Measurements from ENCODE around the gene PNLIP.

The PNLIP gene

DNA sequence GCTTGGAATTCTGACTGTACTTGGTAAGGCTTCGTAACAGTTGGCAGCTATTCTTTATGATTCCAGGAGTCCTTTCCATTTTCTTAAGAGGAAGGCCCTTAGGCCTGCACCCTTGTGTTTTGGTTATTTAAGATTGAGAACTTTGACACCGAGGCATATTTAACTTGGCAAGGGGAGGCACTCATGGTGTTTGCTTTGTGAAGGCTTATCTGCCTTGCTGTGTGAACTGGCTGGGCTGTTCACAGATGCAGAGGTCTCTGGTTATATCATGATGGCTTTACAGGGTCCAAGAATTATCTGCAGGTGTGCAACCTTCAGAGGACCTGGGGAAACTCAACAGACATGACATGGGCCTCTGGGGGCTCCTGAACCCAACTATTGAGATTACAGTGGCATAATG lies 44.2 kb downstream of the PNLIP start:
- no peaks in the 10 kb centered on the region for H3K36me3 ChIP-seq (ENCODE audit: insufficient read depth, low read length)
- H3K9me2 ChIP-seq (replicated peaks; ENCODE audit: low read depth, low read length) = no peaks in the 10 kb centered on the region
- H3K79me2 ChIP-seq (ENCODE audit: insufficient read depth, low read length) = no peaks in the 10 kb centered on the region
- no peak overlapping the region for H3K4me2 ChIP-seq (ENCODE audit: low read depth, low read length, poor library complexity, severe bottlenecking)
- H3K4me1 ChIP-seq (ENCODE audit: insufficient read depth, low read length, poor library complexity, severe bottlenecking) = no peaks in the 10 kb centered on the region
- H3K27me3 ChIP-seq (ENCODE audit: insufficient read depth, low read length, poor library complexity, severe bottlenecking) = no peaks in the 10 kb centered on the region
- no peak overlapping the region for H3K9ac ChIP-seq (ENCODE audit: low read depth, low read length, poor library complexity, severe bottlenecking)
- TF ChIP-seq EZH2phosphoT487 (IDR thresholded peaks at IDR 0.05; ENCODE audit: borderline replicate concordance) = no peak
- no peak for TF ChIP-seq CTCF (conservative IDR thresholded peaks at IDR 0.05; ENCODE audit: low read length)
- H3K9me3 ChIP-seq (ENCODE audit: insufficient read depth, low read depth, low read length) = no peaks in the 10 kb centered on the region
- no peaks in the 10 kb centered on the region for H3F3A ChIP-seq (ENCODE audit: low read depth)
- no peak overlapping the region for H2AFZ ChIP-seq (ENCODE audit: low read length)
- no peak overlapping the region for H3K4me3 ChIP-seq (ENCODE audit: low read length, poor library complexity, severe bottlenecking)
- H4K20me1 ChIP-seq (ENCODE audit: insufficient read depth, low read length, poor library complexity, severe bottlenecking) = no peaks in the 10 kb centered on the region

DNA sequence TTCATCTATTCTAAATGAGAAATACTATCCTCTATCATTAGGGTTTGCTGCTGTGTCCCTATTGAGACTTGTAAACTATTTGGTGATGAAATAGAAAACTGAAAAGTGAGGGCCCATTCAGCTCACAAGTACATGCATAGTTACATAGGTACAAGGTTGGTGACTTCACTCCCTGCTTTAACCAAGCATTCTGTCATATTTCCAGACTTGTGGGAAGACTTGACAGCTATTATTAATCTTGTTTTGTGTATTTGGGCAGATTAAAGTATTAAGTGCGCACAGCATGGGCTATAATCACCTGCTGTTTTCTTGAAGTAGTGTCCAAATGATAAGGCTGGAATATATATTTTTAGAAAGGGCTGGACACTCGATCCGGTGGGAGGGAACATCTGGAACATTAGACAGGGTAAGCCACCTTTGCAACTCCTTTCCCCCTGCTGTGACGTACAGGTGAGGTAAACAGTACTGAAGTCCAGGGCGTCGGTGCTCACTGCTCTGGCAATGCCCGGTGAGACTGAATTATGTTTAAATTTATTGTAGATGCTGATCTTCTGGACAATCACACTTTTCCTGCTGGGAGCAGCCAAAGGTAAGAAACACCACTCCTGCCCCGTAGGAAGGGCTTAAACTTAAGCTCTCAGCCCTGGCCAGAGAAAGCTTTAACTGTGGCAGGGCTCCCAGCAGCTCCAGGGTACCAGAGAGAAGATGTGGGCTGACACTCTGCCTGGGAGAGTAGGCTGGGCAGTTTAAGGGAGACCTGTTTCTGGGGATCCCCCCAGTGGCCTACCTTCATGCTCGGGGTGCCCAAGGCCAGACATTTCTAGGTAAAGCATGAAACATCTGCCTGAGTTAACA lies 45.1 kb downstream of the PNLIP start, which contains the start of gene PNLIPRP1:
Gene PNLIPRP1, plus strand, starts transcription at position 370 of the 855 bp plus-strand sequence. Its CDS starts 171 bp downstream, at position 541.
- Histone ChIP-seq H3K36me3 (ENCODE audit: insufficient read depth, low read length) (no peaks in the 10 kb centered on the region), H3K4me2 (ENCODE audit: low read depth, low read length, poor library complexity, severe bottlenecking) (no peak within 1 kb of the TSS), H3K9me2 (replicated peaks; ENCODE audit: low read depth, low read length) (no peaks in the 10 kb centered on the region), H2AFZ (ENCODE audit: low read length) (no peak within 1 kb of the TSS), H3K4me3 (ENCODE audit: low read length, poor library complexity, severe bottlenecking) (no peak within 1 kb of the TSS), H3F3A (ENCODE audit: low read depth) (no peaks in the 10 kb centered on the region), H3K9ac (ENCODE audit: low read depth, low read length, poor library complexity, severe bottlenecking) (no peak within 1 kb of the TSS), H3K9me3 (ENCODE audit: insufficient read depth, low read depth, low read length) (no peaks in the 10 kb centered on the region), H3K79me2 (ENCODE audit: insufficient read depth, low read length) (no peaks in the 10 kb centered on the region), H4K20me1 (ENCODE audit: insufficient read depth, low read length, poor library complexity, severe bottlenecking) (no peaks in the 10 kb centered on the region), H3K27me3 (ENCODE audit: insufficient read depth, low read length, poor library complexity, severe bottlenecking) (no peaks in the 10 kb centered on the region), H3K4me1 (ENCODE audit: insufficient read depth, low read length, poor library complexity, severe bottlenecking) (no peaks in the 10 kb centered on the region)
- TF ChIP-seq CTCF (conservative IDR thresholded peaks at IDR 0.05; ENCODE audit: low read length) (no peak), EZH2phosphoT487 (IDR thresholded peaks at IDR 0.05; ENCODE audit: borderline replicate concordance) (no peak)

DNA sequence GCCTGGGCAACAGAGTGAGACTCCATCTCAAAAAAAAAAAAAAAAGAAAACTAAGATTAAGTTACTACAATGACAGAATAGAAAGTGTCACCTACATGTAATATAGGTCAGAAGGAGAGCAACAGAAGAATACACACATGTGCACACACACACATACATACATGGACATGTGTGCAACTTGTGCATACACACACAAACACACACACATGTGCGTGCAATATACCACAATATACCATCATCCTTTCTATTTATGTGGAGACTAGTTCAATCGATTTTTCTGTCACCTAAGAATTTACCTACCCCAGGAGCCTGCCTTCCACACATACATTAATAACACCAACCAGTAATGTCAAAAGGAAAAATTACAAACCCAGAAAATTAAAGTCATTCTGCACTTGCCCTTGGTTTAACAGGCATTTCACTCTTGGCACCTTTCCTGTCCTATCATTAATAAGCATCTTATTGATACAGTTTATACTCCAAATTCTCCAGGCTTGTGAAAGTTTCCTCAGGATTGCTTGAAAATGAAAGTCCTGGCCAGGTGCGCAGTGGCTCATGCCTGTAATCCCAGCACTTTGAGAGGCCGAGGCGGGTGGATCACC lies 47.5 kb downstream of the PNLIP start:
- no peaks in the 10 kb centered on the region for H3K4me1 ChIP-seq (ENCODE audit: insufficient read depth, low read length, poor library complexity, severe bottlenecking)
- H3K9me2 ChIP-seq (replicated peaks; ENCODE audit: low read depth, low read length) = no peaks in the 10 kb centered on the region
- H3K27me3 ChIP-seq (ENCODE audit: insufficient read depth, low read length, poor library complexity, severe bottlenecking) = no peaks in the 10 kb centered on the region
- no peak for TF ChIP-seq EZH2phosphoT487 (IDR thresholded peaks at IDR 0.05; ENCODE audit: borderline replicate concordance)
- TF ChIP-seq CTCF (conservative IDR thresholded peaks at IDR 0.05; ENCODE audit: low read length) = no peak
- no peaks in the 10 kb centered on the region for H3K79me2 ChIP-seq (ENCODE audit: insufficient read depth, low read length)
- H4K20me1 ChIP-seq (ENCODE audit: insufficient read depth, low read length, poor library complexity, severe bottlenecking) = no peaks in the 10 kb centered on the region
- no peak overlapping the region for H3K9ac ChIP-seq (ENCODE audit: low read depth, low read length, poor library complexity, severe bottlenecking)
- H3K4me3 ChIP-seq (ENCODE audit: low read length, poor library complexity, severe bottlenecking) = no peak overlapping the region
- H3K9me3 ChIP-seq (ENCODE audit: insufficient read depth, low read depth, low read length) = no peaks in the 10 kb centered on the region
- H2AFZ ChIP-seq (ENCODE audit: low read length) = no peak overlapping the region
- no peaks in the 10 kb centered on the region for H3F3A ChIP-seq (ENCODE audit: low read depth)
- no peaks in the 10 kb centered on the region for H3K36me3 ChIP-seq (ENCODE audit: insufficient read depth, low read length)
- no peak overlapping the region for H3K4me2 ChIP-seq (ENCODE audit: low read depth, low read length, poor library complexity, severe bottlenecking)

Data from Loucy (cell line).